Neural progenitor cell (in vitro differentiated cells): ENCODE results near the gene PLCB3.

Source experiments
- EZH2 ChIP-seq: fragments of 200-600 bp; sonication (generic); IDR thresholded peaks from 2 replicates; pipeline ENCODE4 v1.6.1; 2017; ENCODE audit warnings: antibody characterized with exemption, mild to moderate bottlenecking, moderate library complexity
- EZH2phosphoT487 ChIP-seq: fragments of 200-600 bp; sonication (generic); IDR thresholded peaks from 2 replicates; pipeline ENCODE4 v1.6.1; 2017; ENCODE audit warnings: antibody characterized with exemption
- TF ChIP-seq, protein P1 (sequence below): fragments of 200-600 bp; sonication (generic); IDR thresholded peaks from 2 replicates; pipeline ENCODE4 v1.5.1; 2017; ENCODE audit warnings: antibody characterized with exemption, mild to moderate bottlenecking

DNA sequence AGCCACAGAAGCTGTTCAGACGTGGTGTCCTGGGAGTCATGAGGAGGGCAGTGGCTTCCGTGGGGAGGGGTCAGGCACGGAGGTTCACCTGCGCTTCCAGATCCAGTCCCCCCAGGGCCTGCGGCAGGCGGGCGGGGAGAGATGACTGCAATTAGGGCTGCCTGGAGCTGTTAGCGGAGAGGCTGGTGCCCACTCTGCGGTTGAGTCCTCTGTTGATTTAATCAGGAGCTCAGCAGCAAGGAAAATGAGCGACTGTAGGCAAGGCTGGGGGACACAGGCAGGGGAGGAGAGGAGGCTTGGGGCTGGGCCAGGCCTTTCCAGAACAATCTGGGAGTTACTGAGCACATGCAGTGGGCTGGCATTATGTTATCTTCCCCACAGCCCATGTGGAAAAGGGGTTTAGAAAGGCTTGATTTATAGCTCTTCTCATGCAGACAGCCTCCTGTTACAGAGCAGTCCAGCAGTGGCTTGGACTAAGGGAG is 13.1 kb downstream of the PLCB3 start:
- no peak for TF ChIP-seq EZH2
- TF ChIP-seq, protein P1, sequence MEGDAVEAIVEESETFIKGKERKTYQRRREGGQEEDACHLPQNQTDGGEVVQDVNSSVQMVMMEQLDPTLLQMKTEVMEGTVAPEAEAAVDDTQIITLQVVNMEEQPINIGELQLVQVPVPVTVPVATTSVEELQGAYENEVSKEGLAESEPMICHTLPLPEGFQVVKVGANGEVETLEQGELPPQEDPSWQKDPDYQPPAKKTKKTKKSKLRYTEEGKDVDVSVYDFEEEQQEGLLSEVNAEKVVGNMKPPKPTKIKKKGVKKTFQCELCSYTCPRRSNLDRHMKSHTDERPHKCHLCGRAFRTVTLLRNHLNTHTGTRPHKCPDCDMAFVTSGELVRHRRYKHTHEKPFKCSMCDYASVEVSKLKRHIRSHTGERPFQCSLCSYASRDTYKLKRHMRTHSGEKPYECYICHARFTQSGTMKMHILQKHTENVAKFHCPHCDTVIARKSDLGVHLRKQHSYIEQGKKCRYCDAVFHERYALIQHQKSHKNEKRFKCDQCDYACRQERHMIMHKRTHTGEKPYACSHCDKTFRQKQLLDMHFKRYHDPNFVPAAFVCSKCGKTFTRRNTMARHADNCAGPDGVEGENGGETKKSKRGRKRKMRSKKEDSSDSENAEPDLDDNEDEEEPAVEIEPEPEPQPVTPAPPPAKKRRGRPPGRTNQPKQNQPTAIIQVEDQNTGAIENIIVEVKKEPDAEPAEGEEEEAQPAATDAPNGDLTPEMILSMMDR: no peak
- TF ChIP-seq EZH2phosphoT487: no peak
